Measurements from ENCODE around the gene BTC. TPM values are rescaled to one million over a fixed set of nuclear protein-coding genes. Genes with fewer than 3 reads are reported as not detected.

The BTC gene
- polyA plus RNA-seq, 1 of the 3 experiments (the other 2 are of a cell fraction), result not detected

- H3K27ac ChIP-seq (ENCODE audit: low read depth in 2 of 2, low read length in 1 of 2), result no peak overlapping the region
- TF ChIP-seq GATA2 (CRISPR knock-in tag; IDR thresholded peaks at IDR 0.05), result no peak
- no peak for TF ChIP-seq NRF1 (IDR thresholded peaks at IDR 0.05; ENCODE audit: low read depth, low read length)
- TF ChIP-seq, protein P1, sequence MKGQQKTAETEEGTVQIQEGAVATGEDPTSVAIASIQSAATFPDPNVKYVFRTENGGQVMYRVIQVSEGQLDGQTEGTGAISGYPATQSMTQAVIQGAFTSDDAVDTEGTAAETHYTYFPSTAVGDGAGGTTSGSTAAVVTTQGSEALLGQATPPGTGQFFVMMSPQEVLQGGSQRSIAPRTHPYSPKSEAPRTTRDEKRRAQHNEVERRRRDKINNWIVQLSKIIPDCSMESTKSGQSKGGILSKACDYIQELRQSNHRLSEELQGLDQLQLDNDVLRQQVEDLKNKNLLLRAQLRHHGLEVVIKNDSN (IDR thresholded peaks at IDR 0.05; ENCODE audit: borderline replicate concordance, low read depth), result no peak
- no peak for TF ChIP-seq RCOR1 (IDR thresholded peaks at IDR 0.05; ENCODE audit: low read length)
- no peak for TF ChIP-seq CHD2 (IDR thresholded peaks at IDR 0.05; ENCODE audit: low read length, partially characterized antibody)
- TF ChIP-seq RAD21 (IDR thresholded peaks at IDR 0.05; ENCODE audit: low read length), result no peak
- TF ChIP-seq USF2 (IDR thresholded peaks at IDR 0.05; ENCODE audit: borderline replicate concordance, low read depth, low read length), result no peak
- no peak for TF ChIP-seq EZH2phosphoT487 (IDR thresholded peaks at IDR 0.05; ENCODE audit: borderline replicate concordance, low read depth)
- TF ChIP-seq FOXJ3 (CRISPR knock-in tag; IDR thresholded peaks at IDR 0.05), result no peak
- no peak for TF ChIP-seq FOXM1 (IDR thresholded peaks at IDR 0.05; ENCODE audit: low read depth)
- TF ChIP-seq MXI1 (IDR thresholded peaks at IDR 0.05; ENCODE audit: low read depth, low read length), result no peak
- TF ChIP-seq RFX5 (IDR thresholded peaks at IDR 0.05; ENCODE audit: low read length), result no peak
- no peak for TF ChIP-seq NFIC (IDR thresholded peaks at IDR 0.05; ENCODE audit: borderline replicate concordance)
- TF ChIP-seq, protein P2, sequence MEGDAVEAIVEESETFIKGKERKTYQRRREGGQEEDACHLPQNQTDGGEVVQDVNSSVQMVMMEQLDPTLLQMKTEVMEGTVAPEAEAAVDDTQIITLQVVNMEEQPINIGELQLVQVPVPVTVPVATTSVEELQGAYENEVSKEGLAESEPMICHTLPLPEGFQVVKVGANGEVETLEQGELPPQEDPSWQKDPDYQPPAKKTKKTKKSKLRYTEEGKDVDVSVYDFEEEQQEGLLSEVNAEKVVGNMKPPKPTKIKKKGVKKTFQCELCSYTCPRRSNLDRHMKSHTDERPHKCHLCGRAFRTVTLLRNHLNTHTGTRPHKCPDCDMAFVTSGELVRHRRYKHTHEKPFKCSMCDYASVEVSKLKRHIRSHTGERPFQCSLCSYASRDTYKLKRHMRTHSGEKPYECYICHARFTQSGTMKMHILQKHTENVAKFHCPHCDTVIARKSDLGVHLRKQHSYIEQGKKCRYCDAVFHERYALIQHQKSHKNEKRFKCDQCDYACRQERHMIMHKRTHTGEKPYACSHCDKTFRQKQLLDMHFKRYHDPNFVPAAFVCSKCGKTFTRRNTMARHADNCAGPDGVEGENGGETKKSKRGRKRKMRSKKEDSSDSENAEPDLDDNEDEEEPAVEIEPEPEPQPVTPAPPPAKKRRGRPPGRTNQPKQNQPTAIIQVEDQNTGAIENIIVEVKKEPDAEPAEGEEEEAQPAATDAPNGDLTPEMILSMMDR (IDR thresholded peaks at IDR 0.05), result no peak
- no peak for TF ChIP-seq MEF2A (IDR thresholded peaks at IDR 0.05; ENCODE audit: borderline replicate concordance, low read depth)
- TF ChIP-seq, protein P3, sequence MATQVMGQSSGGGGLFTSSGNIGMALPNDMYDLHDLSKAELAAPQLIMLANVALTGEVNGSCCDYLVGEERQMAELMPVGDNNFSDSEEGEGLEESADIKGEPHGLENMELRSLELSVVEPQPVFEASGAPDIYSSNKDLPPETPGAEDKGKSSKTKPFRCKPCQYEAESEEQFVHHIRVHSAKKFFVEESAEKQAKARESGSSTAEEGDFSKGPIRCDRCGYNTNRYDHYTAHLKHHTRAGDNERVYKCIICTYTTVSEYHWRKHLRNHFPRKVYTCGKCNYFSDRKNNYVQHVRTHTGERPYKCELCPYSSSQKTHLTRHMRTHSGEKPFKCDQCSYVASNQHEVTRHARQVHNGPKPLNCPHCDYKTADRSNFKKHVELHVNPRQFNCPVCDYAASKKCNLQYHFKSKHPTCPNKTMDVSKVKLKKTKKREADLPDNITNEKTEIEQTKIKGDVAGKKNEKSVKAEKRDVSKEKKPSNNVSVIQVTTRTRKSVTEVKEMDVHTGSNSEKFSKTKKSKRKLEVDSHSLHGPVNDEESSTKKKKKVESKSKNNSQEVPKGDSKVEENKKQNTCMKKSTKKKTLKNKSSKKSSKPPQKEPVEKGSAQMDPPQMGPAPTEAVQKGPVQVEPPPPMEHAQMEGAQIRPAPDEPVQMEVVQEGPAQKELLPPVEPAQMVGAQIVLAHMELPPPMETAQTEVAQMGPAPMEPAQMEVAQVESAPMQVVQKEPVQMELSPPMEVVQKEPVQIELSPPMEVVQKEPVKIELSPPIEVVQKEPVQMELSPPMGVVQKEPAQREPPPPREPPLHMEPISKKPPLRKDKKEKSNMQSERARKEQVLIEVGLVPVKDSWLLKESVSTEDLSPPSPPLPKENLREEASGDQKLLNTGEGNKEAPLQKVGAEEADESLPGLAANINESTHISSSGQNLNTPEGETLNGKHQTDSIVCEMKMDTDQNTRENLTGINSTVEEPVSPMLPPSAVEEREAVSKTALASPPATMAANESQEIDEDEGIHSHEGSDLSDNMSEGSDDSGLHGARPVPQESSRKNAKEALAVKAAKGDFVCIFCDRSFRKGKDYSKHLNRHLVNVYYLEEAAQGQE (IDR thresholded peaks at IDR 0.05; ENCODE audit: low read depth, low read length), result no peak
- CTCF ChIA-PET, result interaction anchor here (0.9 kb wide), 1 partner anchor 21 kb away, joined by 3 read pairs; no protein-coding TSS in a partner anchor
- no peaks in the 10 kb centered on the region for H3F3A ChIP-seq (replicated peaks; ENCODE audit: insufficient read depth)
- no peak overlapping the region for H3K4me2 ChIP-seq
- H3K79me2 ChIP-seq (ENCODE audit: insufficient read depth), result no peaks in the 10 kb centered on the region
- H4K20me1 ChIP-seq (ENCODE audit: insufficient read depth), result no peaks in the 10 kb centered on the region
- peaks cover 10% of the 10 kb centered on the region for H3K27me3 ChIP-seq (ENCODE audit: insufficient read depth)
- no peaks in the 10 kb centered on the region for H3K36me3 ChIP-seq (replicated peaks in 1 of 2; ENCODE audit: control insufficient read depth in 1 of 2, insufficient read depth in 2 of 2, low read length in 1 of 2)
- no peak for DNase-seq
- no peaks in the 10 kb centered on the region for H3K9me2 ChIP-seq
- H3K9me3 ChIP-seq, result no peaks in the 10 kb centered on the region
- POLR2A ChIA-PET, result no interaction called here
- H3K4me3 ChIP-seq (ENCODE audit: low read depth in 2 of 2, low read length in 1 of 2), result no peak overlapping the region
- H3K9ac ChIP-seq, result no peak overlapping the region
- no peaks in the 10 kb centered on the region for H3K4me1 ChIP-seq (ENCODE audit: control insufficient read depth in 1 of 2, insufficient read depth in 2 of 2, low read depth in 1 of 2, low read length in 1 of 2)
- WGBS (ENCODE audit: low lambda C conversion rate), result 7% methylated on average over 5 of the region's 5 CpGs
- H2AFZ ChIP-seq (ENCODE audit: low read depth), result no peak overlapping the region
Observed at GRCh38 chr4:74751247-74751646, 43.1 kb downstream of the BTC start.

All from SK-N-SH (cell line).